ENCODE results near the gene NMNAT3.

NMNAT3 gene

DNA sequence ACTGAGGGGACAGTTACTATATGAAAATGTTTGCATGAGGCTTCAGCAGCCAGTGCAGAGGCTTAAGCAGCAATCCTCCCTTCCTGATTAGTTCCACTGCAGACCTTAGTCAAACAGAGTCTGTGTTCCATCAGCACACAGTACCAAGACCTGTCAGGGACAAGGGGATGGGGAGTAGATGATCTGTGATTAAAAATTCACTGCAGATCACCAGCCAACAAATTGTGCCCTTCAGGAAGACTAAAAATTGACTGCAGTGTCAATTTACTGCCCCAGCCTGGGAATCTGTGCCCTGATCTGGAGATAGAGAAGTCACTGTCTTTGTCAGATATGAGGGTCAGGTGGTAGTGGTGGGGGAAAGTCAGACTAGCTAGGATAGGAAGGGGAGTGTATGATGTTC, 13.8 kb upstream of the NMNAT3 start:
- Histone ChIP-seq H3K9me2 (replicated peaks; ENCODE audit: control insufficient read depth, low read length) (no peaks in the 10 kb centered on the region), H3K4me2 (ENCODE audit: low read length) (no peak overlapping the region), H3F3A (ENCODE audit: control insufficient read depth, insufficient read depth) (no peaks in the 10 kb centered on the region), H3K27ac (ENCODE audit: low read depth, low read length) (no peak overlapping the region), H3K79me2 (ENCODE audit: control insufficient read depth, low read length) (no peaks in the 10 kb centered on the region), H3K36me3 (ENCODE audit: control insufficient read depth, low read length) (no peaks in the 10 kb centered on the region), H4K20me1 (ENCODE audit: control insufficient read depth, insufficient read depth, low read depth, low read length) (no peaks in the 10 kb centered on the region), H3K9me3 (ENCODE audit: control insufficient read depth, insufficient read depth, low read length) (no peaks in the 10 kb centered on the region), H3K4me1 (ENCODE audit: control insufficient read depth, low read length) (no peaks in the 10 kb centered on the region), H3K27me3 (ENCODE audit: control insufficient read depth, low read length) (no peaks in the 10 kb centered on the region), H3K4me3 (ENCODE audit: low read length) (no peak overlapping the region)
- no peak for TF ChIP-seq EZH2phosphoT487 (IDR thresholded peaks at IDR 0.05; ENCODE audit: borderline replicate concordance, low read length)
- TF ChIP-seq, protein P1, sequence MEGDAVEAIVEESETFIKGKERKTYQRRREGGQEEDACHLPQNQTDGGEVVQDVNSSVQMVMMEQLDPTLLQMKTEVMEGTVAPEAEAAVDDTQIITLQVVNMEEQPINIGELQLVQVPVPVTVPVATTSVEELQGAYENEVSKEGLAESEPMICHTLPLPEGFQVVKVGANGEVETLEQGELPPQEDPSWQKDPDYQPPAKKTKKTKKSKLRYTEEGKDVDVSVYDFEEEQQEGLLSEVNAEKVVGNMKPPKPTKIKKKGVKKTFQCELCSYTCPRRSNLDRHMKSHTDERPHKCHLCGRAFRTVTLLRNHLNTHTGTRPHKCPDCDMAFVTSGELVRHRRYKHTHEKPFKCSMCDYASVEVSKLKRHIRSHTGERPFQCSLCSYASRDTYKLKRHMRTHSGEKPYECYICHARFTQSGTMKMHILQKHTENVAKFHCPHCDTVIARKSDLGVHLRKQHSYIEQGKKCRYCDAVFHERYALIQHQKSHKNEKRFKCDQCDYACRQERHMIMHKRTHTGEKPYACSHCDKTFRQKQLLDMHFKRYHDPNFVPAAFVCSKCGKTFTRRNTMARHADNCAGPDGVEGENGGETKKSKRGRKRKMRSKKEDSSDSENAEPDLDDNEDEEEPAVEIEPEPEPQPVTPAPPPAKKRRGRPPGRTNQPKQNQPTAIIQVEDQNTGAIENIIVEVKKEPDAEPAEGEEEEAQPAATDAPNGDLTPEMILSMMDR (IDR thresholded peaks at IDR 0.05; ENCODE audit: low read depth, low read length, poor library complexity, severe bottlenecking) = no peak

GRCh38 chr3:139689708-139690228, 12.0 kb upstream of the NMNAT3 start:
- Histone ChIP-seq H3K79me2 (ENCODE audit: control insufficient read depth, low read length) (no peaks in the 10 kb centered on the region), H3K4me1 (ENCODE audit: control insufficient read depth, low read length) (no peaks in the 10 kb centered on the region), H3K9me3 (ENCODE audit: control insufficient read depth, insufficient read depth, low read length) (no peaks in the 10 kb centered on the region), H3K4me2 (ENCODE audit: low read length) (no peak overlapping the region), H3F3A (ENCODE audit: control insufficient read depth, insufficient read depth) (no peaks in the 10 kb centered on the region), H3K27ac (ENCODE audit: low read depth, low read length) (no peak overlapping the region), H4K20me1 (ENCODE audit: control insufficient read depth, insufficient read depth, low read depth, low read length) (no peaks in the 10 kb centered on the region), H3K36me3 (ENCODE audit: control insufficient read depth, low read length) (no peaks in the 10 kb centered on the region), H3K27me3 (ENCODE audit: control insufficient read depth, low read length) (no peaks in the 10 kb centered on the region), H3K4me3 (ENCODE audit: low read length) (no peak overlapping the region), H3K9me2 (replicated peaks; ENCODE audit: control insufficient read depth, low read length) (no peaks in the 10 kb centered on the region)
- TF ChIP-seq EZH2phosphoT487 (IDR thresholded peaks at IDR 0.05; ENCODE audit: borderline replicate concordance, low read length) = no peak
- TF ChIP-seq, protein P1 (IDR thresholded peaks at IDR 0.05; ENCODE audit: low read depth, low read length, poor library complexity, severe bottlenecking) = no peak

DNA sequence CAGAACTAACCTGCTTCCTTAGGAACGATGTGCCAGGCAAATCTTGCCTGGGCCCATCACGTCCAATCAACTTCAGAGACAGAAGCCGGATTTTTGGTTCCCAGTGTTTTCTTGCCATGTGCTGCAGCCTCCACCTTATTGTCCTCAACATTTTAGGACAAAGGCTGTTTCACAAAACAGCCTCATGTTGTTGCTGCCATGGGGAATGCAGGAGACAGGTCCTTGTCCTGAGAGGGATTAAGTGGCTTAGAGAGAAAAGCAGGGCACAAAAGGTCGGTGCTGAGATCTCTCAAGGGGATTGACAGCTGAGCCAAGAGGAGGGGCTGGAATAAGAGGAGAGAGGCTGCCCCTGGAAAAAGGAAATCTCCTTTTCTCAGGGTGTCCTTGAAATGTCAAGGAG, 11.3 kb upstream of the NMNAT3 start:
- no peaks in the 10 kb centered on the region for H3K9me2 ChIP-seq (replicated peaks; ENCODE audit: control insufficient read depth, low read length)
- H3K4me1 ChIP-seq (ENCODE audit: control insufficient read depth, low read length) = no peaks in the 10 kb centered on the region
- no peaks in the 10 kb centered on the region for H4K20me1 ChIP-seq (ENCODE audit: control insufficient read depth, insufficient read depth, low read depth, low read length)
- no peaks in the 10 kb centered on the region for H3K27me3 ChIP-seq (ENCODE audit: control insufficient read depth, low read length)
- no peak overlapping the region for H3K4me3 ChIP-seq (ENCODE audit: low read length)
- no peak overlapping the region for H3K27ac ChIP-seq (ENCODE audit: low read depth, low read length)
- H3F3A ChIP-seq (ENCODE audit: control insufficient read depth, insufficient read depth) = no peaks in the 10 kb centered on the region
- no peaks in the 10 kb centered on the region for H3K79me2 ChIP-seq (ENCODE audit: control insufficient read depth, low read length)
- no peaks in the 10 kb centered on the region for H3K36me3 ChIP-seq (ENCODE audit: control insufficient read depth, low read length)
- H3K9me3 ChIP-seq (ENCODE audit: control insufficient read depth, insufficient read depth, low read length) = no peaks in the 10 kb centered on the region
- H3K4me2 ChIP-seq (ENCODE audit: low read length) = no peak overlapping the region
- TF ChIP-seq, protein P1 (IDR thresholded peaks at IDR 0.05; ENCODE audit: low read depth, low read length, poor library complexity, severe bottlenecking) = no peak
- TF ChIP-seq EZH2phosphoT487 (IDR thresholded peaks at IDR 0.05; ENCODE audit: borderline replicate concordance, low read length) = no peak
